MG63 (cell line): Measurements from ENCODE around the gene PRKG2. TPM values are rescaled to one million over a fixed set of nuclear protein-coding genes. Genes with fewer than 3 reads are reported as not detected.

Source experiments
- DNase-seq: peaks from one replicate; pipeline ENCODE4 v3.0.0-alpha.2; 2020
- H3K27me3 ChIP-seq: fragments of 250-450 bp; sonication (Bioruptor Pico); 2 replicates; pipeline ENCODE4 v1.5.1; 2020; ENCODE audit warnings: mild to moderate bottlenecking, moderate library complexity
- H3K36me3 ChIP-seq: fragments of 250-450 bp; sonication (Bioruptor Pico); 2 replicates; pipeline ENCODE4 v1.5.1; 2020; ENCODE audit warnings: mild to moderate bottlenecking, moderate library complexity
- H3K4me3 ChIP-seq: fragments of 250-450 bp; sonication (Bioruptor Pico); 2 replicates; pipeline ENCODE4 v1.5.1; 2020; ENCODE audit warnings: mild to moderate bottlenecking, moderate library complexity
- H3K9me3 ChIP-seq: fragments of 250-450 bp; sonication (Bioruptor Pico); 2 replicates; pipeline ENCODE4 v1.5.1; 2020; ENCODE audit warnings: mild to moderate bottlenecking, moderate library complexity
- total RNA-seq: library from RNA; depleted of rRNA; stranded (reverse); fragments of >200 nt; shearing (Covaris generic); gene quantifications from 2 replicates; pipeline ENCODE4 v1.2.3, GENCODE V29; 2014; ENCODE audit warnings: low replicate concordance

The PRKG2 gene
- total RNA-seq, 1 experiment from 2014 or later: 2.0 TPM

- no peaks in the 10 kb centered on the region for H3K9me3 ChIP-seq
- DNase-seq: peak; percentile 18
- no peaks in the 10 kb centered on the region for H3K27me3 ChIP-seq
- no peak overlapping the region for H3K4me3 ChIP-seq
- no peaks in the 10 kb centered on the region for H3K36me3 ChIP-seq
Observed at GRCh38 chr4:81142744-81143143, 72.3 kb downstream of the PRKG2 start.

- Histone ChIP-seq H3K36me3 (no peaks in the 10 kb centered on the region), H3K4me3 (no peak overlapping the region)
Observed at GRCh38 chr4:81137894-81138293, 77.1 kb downstream of the PRKG2 start.

GRCh38 chr4:81137446-81137845, 77.6 kb downstream of the PRKG2 start:
- no peaks in the 10 kb centered on the region for H3K9me3 ChIP-seq
- DNase-seq: no peak
- H3K27me3 ChIP-seq: no peaks in the 10 kb centered on the region
- H3K4me3 ChIP-seq: no peak overlapping the region
- H3K36me3 ChIP-seq: no peaks in the 10 kb centered on the region

More at GRCh38 chr4:81137894-81138293, 77.1 kb downstream of the PRKG2 start:
- no peak for DNase-seq
- no peaks in the 10 kb centered on the region for H3K27me3 ChIP-seq
- no peaks in the 10 kb centered on the region for H3K9me3 ChIP-seq

GRCh38 chr4:81136161-81136905, 78.7 kb downstream of the PRKG2 start:
- peak; percentile 75 for DNase-seq
- no peaks in the 10 kb centered on the region for H3K27me3 ChIP-seq
- no peak overlapping the region for H3K4me3 ChIP-seq
- no peaks in the 10 kb centered on the region; the same call in 1 of the 2 replicates for H3K9me3 ChIP-seq
- H3K36me3 ChIP-seq: no peaks in the 10 kb centered on the region

GRCh38 chr4:81135501-81135900, 79.5 kb downstream of the PRKG2 start:
- no peaks in the 10 kb centered on the region; the same call in 1 of the 2 replicates for H3K9me3 ChIP-seq
- no peaks in the 10 kb centered on the region for H3K27me3 ChIP-seq
- no peak for DNase-seq
- no peak overlapping the region for H3K4me3 ChIP-seq
- no peaks in the 10 kb centered on the region for H3K36me3 ChIP-seq

GRCh38 chr4:81131563-81131962, 83.5 kb downstream of the PRKG2 start:
- no peak for DNase-seq
- H3K4me3 ChIP-seq: no peak overlapping the region
- H3K36me3 ChIP-seq: no peaks in the 10 kb centered on the region
- no peaks in the 10 kb centered on the region for H3K27me3 ChIP-seq
- no peaks in the 10 kb centered on the region; the same call in 1 of the 2 replicates for H3K9me3 ChIP-seq

GRCh38 chr4:81131066-81131465, 84.0 kb downstream of the PRKG2 start:
- no peak for DNase-seq
- Histone ChIP-seq H3K4me3 (no peak overlapping the region), H3K36me3 (no peaks in the 10 kb centered on the region), H3K9me3 (no peaks in the 10 kb centered on the region; the same call in 1 of the 2 replicates), H3K27me3 (no peaks in the 10 kb centered on the region)

- DNase-seq: no peak
- Histone ChIP-seq H3K4me3 (no peak overlapping the region), H3K27me3 (no peaks in the 10 kb centered on the region), H3K9me3 (no peaks in the 10 kb centered on the region; the same call in 1 of the 2 replicates), H3K36me3 (no peaks in the 10 kb centered on the region)
Observed at GRCh38 chr4:81130569-81130968, 84.5 kb downstream of the PRKG2 start.

GRCh38 chr4:81120055-81120454, 95.0 kb downstream of the PRKG2 start:
- no peaks in the 10 kb centered on the region for H3K27me3 ChIP-seq
- H3K9me3 ChIP-seq: no peaks in the 10 kb centered on the region
- no peaks in the 10 kb centered on the region for H3K36me3 ChIP-seq
- no peak for DNase-seq
- H3K4me3 ChIP-seq: no peak overlapping the region

- DNase-seq: peak; percentile 4
- Histone ChIP-seq H3K4me3 (no peak overlapping the region), H3K27me3 (no peaks in the 10 kb centered on the region), H3K9me3 (no peaks in the 10 kb centered on the region), H3K36me3 (no peaks in the 10 kb centered on the region)
Observed at GRCh38 chr4:81118086-81118485, 96.9 kb downstream of the PRKG2 start.

GRCh38 chr4:81116566-81116965, 98.5 kb downstream of the PRKG2 start:
- H3K4me3 ChIP-seq: no peak overlapping the region
- H3K27me3 ChIP-seq: no peaks in the 10 kb centered on the region
- H3K9me3 ChIP-seq: no peaks in the 10 kb centered on the region
- no peaks in the 10 kb centered on the region for H3K36me3 ChIP-seq
- DNase-seq: no peak

GRCh38 chr4:81113024-81113423, 102.0 kb downstream of the PRKG2 start:
- Histone ChIP-seq H3K4me3 (no peak overlapping the region), H3K27me3 (no peaks in the 10 kb centered on the region), H3K9me3 (no peaks in the 10 kb centered on the region), H3K36me3 (no peaks in the 10 kb centered on the region)
- no peak for DNase-seq

- Histone ChIP-seq H3K4me3 (no peak overlapping the region), H3K36me3 (no peaks in the 10 kb centered on the region), H3K9me3 (no peaks in the 10 kb centered on the region), H3K27me3 (no peaks in the 10 kb centered on the region)
- no peak for DNase-seq
Observed at GRCh38 chr4:81109356-81109755, 105.7 kb downstream of the PRKG2 start.

- Histone ChIP-seq H3K4me3 (no peak overlapping the region), H3K36me3 (no peaks in the 10 kb centered on the region), H3K9me3 (no peaks in the 10 kb centered on the region), H3K27me3 (no peaks in the 10 kb centered on the region)
- no peak for DNase-seq
Observed at GRCh38 chr4:81106150-81106549, 108.9 kb downstream of the PRKG2 start.

GRCh38 chr4:81102107-81102506, 112.9 kb downstream of the PRKG2 start:
- Histone ChIP-seq H3K36me3 (no peaks in the 10 kb centered on the region), H3K27me3 (no peaks in the 10 kb centered on the region), H3K4me3 (no peak overlapping the region), H3K9me3 (no peaks in the 10 kb centered on the region)
- DNase-seq: no peak

GRCh38 chr4:81096566-81096965, 118.5 kb downstream of the PRKG2 start:
- no peak for DNase-seq
- Histone ChIP-seq H3K9me3 (no peaks in the 10 kb centered on the region), H3K27me3 (no peaks in the 10 kb centered on the region), H3K36me3 (no peaks in the 10 kb centered on the region), H3K4me3 (no peak overlapping the region)

GRCh38 chr4:81095389-81095788, 119.6 kb downstream of the PRKG2 start:
- no peaks in the 10 kb centered on the region for H3K27me3 ChIP-seq
- no peak for DNase-seq
- H3K4me3 ChIP-seq: no peak overlapping the region
- no peaks in the 10 kb centered on the region for H3K36me3 ChIP-seq
- no peaks in the 10 kb centered on the region for H3K9me3 ChIP-seq

GRCh38 chr4:81093720-81094401, 121.2 kb downstream of the PRKG2 start:
- H3K9me3 ChIP-seq: no peaks in the 10 kb centered on the region
- DNase-seq: no peak
- no peaks in the 10 kb centered on the region for H3K36me3 ChIP-seq
- H3K4me3 ChIP-seq: no peak overlapping the region
- H3K27me3 ChIP-seq: no peaks in the 10 kb centered on the region
